ENCODE results near the gene LMOD3. TPM values are rescaled to one million over a fixed set of nuclear protein-coding genes. Genes with fewer than 3 reads are reported as not detected.

The LMOD3 gene
- total RNA-seq, 1 donor from 2014 or later = 154 TPM

DNA sequence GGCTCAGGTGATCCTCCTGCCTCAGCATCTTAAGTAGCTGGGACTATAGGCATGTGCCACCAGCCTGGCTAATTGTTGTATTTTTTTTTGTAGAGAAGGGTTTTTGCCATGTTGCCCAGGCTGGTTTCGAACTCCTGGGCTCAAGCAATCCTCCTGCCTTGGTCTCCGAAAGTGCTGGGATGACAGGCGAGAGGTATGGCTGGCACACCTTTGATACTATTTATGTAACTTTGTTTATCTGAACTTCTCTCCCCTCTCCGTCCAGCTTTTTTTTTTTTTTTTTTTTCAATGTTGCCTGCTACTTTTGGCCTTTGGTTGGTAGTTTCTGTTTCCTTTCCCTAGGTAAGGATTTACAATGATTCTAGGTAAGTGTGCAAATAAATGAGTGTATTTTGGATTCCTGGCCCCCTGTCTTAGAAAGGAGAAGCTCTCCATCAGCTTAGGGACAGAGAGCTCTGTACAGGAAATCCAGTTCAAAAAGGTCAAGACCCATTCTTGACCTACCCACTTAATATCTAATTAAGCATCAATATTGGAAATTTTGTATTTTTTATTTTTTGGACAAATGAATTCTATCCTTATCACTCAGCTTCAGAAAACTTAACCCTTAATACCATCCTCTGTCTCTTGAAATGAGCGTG lies 30.9 kb downstream of the LMOD3 start:
- TF ChIP-seq, protein P1, sequence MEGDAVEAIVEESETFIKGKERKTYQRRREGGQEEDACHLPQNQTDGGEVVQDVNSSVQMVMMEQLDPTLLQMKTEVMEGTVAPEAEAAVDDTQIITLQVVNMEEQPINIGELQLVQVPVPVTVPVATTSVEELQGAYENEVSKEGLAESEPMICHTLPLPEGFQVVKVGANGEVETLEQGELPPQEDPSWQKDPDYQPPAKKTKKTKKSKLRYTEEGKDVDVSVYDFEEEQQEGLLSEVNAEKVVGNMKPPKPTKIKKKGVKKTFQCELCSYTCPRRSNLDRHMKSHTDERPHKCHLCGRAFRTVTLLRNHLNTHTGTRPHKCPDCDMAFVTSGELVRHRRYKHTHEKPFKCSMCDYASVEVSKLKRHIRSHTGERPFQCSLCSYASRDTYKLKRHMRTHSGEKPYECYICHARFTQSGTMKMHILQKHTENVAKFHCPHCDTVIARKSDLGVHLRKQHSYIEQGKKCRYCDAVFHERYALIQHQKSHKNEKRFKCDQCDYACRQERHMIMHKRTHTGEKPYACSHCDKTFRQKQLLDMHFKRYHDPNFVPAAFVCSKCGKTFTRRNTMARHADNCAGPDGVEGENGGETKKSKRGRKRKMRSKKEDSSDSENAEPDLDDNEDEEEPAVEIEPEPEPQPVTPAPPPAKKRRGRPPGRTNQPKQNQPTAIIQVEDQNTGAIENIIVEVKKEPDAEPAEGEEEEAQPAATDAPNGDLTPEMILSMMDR (IDR thresholded peaks at IDR 0.05; ENCODE audit: borderline replicate concordance) = no peak
- Histone ChIP-seq H3K27me3 (ENCODE audit: low read depth) (no peaks in the 10 kb centered on the region), H3K9me3 (replicated peaks) (no peaks in the 10 kb centered on the region), H3K36me3 (peaks cover 14% of the 10 kb centered on the region), H3K27ac (replicated peaks) (peak overlapping the region; percentile 80), H3K4me3 (peak overlapping the region; percentile 12), H3K4me1 (peaks cover 100% of the 10 kb centered on the region)
- DNase-seq = no peak
- intact Hi-C loops (cut with micrococcal nuclease) = no loop called here

DNA sequence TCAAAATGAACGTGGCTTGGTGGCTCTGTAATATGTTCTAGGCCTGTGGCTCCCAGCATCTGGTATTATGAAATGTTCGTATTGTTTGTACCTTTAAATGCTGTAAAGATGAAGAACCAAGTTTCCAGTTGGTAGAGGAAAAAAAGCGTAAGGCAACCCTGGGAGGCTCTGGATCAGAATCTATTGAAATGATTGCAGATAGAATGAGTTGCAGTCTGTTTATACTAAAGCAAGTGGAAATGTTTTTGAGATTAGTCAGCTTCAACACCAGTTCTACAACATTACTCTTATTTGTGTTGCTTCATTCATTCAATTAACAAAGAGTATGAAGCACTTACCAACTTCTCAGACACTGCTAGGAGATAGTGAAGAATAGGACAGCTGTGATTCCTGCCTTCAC lies 32.4 kb downstream of the LMOD3 start:
- TF ChIP-seq, protein P1 (IDR thresholded peaks at IDR 0.05; ENCODE audit: borderline replicate concordance) = no peak
- H3K4me1 ChIP-seq = peaks cover 100% of the 10 kb centered on the region
- intact Hi-C loops (cut with micrococcal nuclease) = no loop called here

DNA sequence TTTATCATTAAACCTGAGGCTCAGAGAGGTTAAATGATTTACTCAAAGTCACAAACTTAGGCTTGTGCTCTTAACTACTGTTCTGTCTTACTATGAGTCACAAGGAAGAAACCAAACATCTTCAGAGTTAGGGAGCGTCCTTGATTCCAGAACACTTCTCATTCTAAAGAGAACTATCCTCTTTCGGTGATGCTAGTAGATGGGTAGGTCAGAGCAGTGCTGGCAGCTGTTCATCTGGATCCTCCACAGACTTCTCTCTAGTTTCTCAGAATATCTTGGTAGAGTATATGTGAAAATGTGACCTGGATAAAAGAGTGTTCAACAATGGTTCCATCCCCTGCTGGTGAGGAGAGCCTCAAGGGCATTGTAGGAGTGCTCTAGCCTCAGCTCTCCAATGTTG lies 34.3 kb downstream of the LMOD3 start:
- Histone ChIP-seq H3K27me3 (ENCODE audit: low read depth) (no peaks in the 10 kb centered on the region), H3K4me3 (peak overlapping the region; percentile 92), H3K9me3 (replicated peaks) (no peaks in the 10 kb centered on the region), H3K4me1 (peaks cover 98% of the 10 kb centered on the region), H3K36me3 (peaks cover 7% of the 10 kb centered on the region), H3K27ac (replicated peaks) (peak overlapping the region; percentile 96)
- TF ChIP-seq, protein P1 (IDR thresholded peaks at IDR 0.05; ENCODE audit: borderline replicate concordance) = peak; percentile 15
- intact Hi-C loops (cut with micrococcal nuclease) = no loop called here
- DNase-seq = no peak

More for the DNA sequence above, 32.4 kb downstream of the LMOD3 start:
- Histone ChIP-seq H3K27ac (replicated peaks) (peak overlapping the region; percentile 80), H3K36me3 (peaks cover 12% of the 10 kb centered on the region), H3K4me3 (peak overlapping the region; percentile 92), H3K27me3 (ENCODE audit: low read depth) (no peaks in the 10 kb centered on the region), H3K9me3 (replicated peaks) (no peaks in the 10 kb centered on the region)
- no peak for DNase-seq

DNA sequence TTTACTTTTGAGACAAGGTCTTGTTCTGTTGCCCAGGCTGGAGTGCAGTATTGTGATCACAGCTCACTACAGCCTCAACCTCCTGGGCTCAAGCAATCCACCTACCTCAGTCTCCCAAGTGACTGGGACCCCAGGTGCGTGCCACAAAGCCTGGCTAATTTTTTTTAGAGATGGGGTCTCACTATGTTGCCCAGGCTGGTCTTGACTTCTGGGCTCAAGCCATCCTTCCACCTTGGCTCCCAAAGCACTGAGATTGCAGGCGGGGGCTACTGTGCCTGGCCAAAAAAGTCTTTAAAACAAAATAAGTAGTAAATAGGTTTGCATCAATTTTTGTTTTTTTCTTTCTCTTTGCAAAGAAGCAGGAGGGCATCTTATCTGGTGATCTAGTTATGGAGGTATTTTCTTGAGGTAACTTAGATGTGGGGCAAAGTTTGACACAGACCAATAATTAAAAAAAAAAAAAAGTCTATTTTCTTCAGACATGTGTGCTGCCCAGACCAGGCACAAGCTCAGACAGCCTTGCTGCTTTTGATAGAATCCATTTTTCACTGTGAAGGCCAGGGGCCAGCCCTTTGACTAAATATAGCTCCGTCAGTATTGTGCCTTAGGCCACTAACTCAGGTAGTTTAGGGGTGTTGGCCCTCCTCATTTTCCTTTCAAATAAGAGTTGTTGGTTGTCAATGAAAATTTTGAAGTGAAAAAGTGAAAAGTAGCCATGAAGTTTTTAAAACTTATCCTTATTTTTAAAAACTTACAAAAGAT lies 35.2 kb downstream of the LMOD3 start:
- TF ChIP-seq, protein P1 (IDR thresholded peaks at IDR 0.05; ENCODE audit: borderline replicate concordance) = no peak
- peaks cover 7% of the 10 kb centered on the region for H3K36me3 ChIP-seq
- intact Hi-C loops (cut with micrococcal nuclease) = no loop called here
- H3K4me1 ChIP-seq = peaks cover 98% of the 10 kb centered on the region
- no peak for DNase-seq
- H3K27ac ChIP-seq (replicated peaks) = peak overlapping the region; percentile 96
- no peaks in the 10 kb centered on the region for H3K9me3 ChIP-seq (replicated peaks)
- no peaks in the 10 kb centered on the region for H3K27me3 ChIP-seq (ENCODE audit: low read depth)
- peak overlapping the region; percentile 92 for H3K4me3 ChIP-seq

DNA sequence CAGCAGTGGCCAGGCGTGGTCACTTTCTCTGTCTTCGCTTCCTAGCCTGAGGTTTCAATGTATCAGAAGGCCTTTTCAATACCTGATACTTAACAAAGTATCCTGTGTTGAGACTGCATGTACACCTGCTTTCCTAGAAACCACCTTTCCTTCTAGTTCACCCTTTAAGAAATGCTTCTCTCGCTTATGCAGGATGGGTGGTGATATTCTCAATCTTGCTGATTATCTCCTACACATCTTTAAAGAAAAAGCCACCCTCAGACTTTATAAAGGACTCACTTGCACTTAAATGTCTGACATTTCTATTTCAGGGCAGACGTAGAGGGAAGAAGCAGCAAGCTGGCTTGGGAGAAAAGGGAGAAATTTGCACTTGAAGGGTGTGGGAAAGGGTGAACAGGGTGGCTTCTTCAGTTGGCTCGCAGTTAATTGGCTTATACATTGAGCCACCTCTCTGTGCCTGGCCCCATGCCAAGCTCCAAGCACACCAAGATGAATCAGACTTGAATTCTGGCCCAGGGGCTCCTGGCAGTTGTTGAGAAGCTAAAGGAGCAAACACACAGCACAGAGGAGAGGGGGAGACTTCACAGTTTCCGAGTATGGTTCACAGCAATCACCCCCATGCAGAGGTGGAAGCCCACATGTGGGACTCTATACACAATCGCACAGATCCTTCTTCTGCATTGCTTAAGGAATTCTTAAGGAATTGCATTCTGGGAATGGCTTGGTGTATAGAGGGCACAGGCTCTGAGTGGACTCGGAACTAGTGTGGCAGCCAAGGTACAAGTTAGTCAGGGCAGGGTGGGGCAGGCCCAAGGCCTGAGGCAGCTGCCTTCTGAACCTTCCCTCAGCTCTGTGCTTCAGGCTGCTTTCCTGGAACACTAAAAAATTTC lies 36.3 kb downstream of the LMOD3 start:
- H3K27ac ChIP-seq (replicated peaks) = peak overlapping the region; percentile 96
- H3K4me1 ChIP-seq = peaks cover 98% of the 10 kb centered on the region
- peak; percentile 88 for DNase-seq
- H3K27me3 ChIP-seq (ENCODE audit: low read depth) = no peaks in the 10 kb centered on the region
- no peaks in the 10 kb centered on the region for H3K9me3 ChIP-seq (replicated peaks)
- intact Hi-C loops (cut with micrococcal nuclease) = no loop called here
- peaks cover 5% of the 10 kb centered on the region for H3K36me3 ChIP-seq
- H3K4me3 ChIP-seq = peak overlapping the region; percentile 92
- TF ChIP-seq, protein P1 (IDR thresholded peaks at IDR 0.05; ENCODE audit: borderline replicate concordance) = no peak

Data from left ventricle myocardium inferior (tissue), 1 donor.